NCI-H510A treated with DMSO at 0.1 percent for 48 hours (cell line): ENCODE data around the gene LRWD1.
"Not testable (repeated sequence)": the region's sequence is repeated elsewhere in the genome, so short reads cannot be mapped to it uniquely, and the experiment has no call there.

Experiments used
- DNase-seq: peaks from one replicate; lab custom pipeline; 2025; lab: John Stamatoyannopoulos, UW

Gene LRWD1

DNA sequence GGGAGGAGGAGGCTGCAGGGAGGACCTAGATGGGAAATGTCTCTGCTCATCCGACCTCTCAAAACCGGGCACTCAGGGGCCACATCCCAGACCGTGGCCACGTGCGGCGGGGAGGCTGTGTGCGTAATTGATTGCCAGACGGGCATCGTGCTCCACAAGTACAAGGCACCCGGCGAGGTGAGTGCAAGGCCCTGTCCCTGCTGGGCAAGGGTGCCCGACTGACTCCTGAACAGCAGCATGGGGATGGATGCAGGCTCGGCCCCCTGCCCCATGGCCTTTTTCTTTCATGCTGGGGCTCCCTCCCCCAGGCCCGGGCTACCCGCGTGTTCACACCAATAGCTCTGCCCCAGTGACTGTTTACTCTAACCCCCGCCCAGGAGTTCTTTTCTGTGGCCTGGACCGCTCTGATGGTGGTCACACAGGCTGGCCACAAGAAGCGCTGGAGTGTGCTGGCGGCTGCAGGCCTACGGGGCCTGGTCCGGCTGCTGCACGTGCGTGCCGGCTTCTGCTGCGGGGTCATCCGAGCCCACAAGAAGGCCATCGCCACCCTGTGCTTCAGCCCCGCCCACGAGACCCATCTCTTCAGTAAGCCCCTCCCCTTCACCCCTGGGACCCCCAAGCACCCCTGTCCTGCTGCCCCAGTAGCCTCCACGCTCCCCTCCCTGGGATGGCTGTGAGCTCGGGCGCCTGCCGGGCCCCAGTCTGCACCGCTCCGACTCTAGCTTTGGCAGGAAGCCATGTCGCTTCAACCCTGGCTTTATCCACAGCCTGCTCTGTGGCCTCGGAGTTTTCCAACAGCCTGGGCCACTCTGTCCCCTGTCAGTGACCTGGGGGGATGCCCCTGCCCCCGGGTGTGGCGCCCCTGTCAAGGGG, 3.9 kb downstream of the LRWD1 start:
- no peak for DNase-seq

DNA sequence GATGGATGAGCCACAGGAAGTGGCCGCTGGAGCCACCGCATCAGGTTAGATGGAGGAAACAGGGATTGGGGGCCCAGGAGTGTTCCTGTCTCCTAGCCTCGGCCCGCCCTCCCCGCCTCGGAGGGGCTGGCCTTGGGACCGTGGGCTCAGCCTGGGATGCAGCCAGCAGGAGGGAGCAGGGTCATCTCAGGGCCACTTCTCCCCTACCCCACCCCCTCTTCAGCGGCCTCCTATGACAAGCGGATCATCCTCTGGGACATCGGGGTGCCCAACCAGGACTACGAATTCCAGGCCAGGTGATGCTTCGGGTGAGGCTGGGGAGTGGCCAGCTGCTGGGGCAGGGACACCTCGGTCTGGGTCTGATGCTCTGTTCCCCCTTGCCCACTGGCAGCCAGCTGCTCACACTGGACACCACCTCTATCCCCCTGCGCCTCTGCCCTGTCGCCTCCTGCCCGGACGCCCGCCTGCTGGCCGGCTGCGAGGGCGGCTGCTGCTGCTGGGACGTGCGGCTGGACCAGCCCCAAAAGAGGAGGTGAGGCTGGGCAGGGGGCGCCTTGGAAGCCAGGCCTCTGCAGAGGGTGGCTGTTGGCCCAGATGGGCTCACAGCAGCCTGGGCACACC, 4.7 kb downstream of the LRWD1 start:
- DNase-seq, result no peak

DNA sequence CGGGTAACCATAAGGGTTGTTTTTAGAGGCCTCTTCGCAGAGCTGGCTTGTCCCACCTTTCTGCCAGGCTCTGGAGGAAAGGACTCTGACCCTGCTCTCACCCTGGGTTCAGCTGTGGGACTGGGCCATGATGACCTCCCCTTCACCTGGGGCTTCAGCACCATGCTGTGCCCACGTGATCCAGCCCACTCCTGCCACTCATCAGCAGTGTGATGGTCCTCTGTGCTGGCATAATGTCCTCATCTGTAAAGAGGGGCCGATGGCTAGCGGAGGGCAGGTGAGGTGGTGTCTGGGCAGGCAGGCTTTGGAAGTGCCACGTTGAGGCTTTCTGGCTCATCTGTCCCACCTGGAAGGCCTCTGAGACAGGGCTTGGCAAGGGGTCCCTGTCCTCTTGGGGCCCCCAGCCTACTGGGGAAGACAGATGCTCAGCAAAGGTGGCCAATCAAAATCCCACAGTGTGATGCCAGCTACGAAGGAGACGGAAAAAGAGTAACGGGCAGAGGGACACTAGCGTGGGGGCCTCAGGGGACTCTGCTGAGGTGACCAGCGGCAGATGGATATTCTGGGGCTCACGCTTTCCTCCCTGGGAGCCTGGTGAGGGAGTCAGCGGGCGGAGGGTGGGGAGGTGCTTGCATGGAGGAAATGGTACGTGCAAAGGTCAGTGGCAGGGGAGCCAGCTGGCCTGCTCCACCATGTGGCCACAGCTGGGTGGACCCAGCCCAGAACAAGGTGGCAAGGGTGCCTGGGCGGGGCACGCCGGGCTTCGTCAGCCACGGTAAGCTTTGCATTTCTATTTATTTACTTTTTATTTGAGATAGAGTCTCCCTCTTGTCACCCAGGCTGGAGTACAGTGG, 5.4 kb downstream of the LRWD1 start:
- no peak for DNase-seq

DNA sequence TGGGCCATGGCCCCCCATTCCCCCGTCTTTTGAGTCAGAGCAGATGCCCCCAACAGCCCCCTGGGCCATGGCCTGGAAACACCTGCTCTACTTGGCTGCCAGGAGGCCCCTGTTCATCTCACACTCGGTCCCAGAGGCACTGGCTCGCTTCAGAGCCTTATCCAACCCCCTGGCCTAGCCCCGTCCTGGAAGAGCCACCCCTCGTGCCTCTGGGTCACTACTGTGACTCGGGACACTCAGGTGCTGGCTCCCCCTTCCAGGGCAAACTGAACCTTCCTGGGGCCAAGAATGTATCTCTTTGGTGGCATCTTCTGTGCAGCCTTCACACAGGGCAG, 7.0 kb downstream of the LRWD1 start:
- no peak for DNase-seq

DNA sequence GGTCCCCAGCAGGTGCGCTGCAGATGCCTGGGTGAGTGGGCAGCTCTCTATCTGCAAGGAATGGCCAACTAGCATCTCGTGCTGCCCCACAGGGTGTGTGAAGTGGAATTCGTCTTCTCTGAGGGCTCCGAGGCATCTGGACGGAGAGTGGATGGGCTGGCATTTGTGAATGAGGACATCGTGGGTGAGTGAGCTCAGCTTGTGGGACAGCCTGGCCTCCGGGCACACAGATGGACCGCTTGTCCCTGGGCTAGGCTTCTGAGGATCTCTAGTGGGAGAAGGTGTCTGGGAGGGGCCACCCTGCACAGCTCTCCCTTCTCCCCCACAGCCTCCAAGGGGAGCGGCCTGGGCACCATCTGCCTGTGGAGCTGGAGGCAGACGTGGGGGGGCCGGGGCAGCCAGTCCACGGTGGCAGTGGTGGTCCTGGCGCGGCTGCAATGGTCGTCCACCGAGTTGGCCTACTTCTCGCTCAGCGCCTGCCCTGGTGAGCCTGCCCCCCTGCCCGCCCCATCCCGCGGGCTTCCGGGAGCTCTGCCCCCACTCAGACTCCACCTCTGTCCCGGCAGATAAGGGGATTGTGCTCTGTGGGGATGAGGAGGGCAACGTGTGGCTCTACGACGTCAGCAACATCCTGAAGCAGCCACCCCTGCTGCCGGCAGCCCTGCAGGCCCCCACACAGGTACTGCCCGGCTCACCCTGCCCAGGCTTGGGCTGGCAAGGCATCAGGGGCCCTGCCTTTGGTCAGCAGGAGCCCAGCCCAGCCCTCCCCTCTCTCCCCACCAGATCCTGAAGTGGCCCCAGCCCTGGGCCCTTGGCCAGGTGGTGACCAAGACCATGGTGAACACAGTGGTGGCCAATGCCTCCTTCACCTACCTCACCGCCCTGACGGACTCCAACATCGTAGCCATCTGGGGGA, 7.6 kb downstream of the LRWD1 start:
- no peak for DNase-seq

DNA sequence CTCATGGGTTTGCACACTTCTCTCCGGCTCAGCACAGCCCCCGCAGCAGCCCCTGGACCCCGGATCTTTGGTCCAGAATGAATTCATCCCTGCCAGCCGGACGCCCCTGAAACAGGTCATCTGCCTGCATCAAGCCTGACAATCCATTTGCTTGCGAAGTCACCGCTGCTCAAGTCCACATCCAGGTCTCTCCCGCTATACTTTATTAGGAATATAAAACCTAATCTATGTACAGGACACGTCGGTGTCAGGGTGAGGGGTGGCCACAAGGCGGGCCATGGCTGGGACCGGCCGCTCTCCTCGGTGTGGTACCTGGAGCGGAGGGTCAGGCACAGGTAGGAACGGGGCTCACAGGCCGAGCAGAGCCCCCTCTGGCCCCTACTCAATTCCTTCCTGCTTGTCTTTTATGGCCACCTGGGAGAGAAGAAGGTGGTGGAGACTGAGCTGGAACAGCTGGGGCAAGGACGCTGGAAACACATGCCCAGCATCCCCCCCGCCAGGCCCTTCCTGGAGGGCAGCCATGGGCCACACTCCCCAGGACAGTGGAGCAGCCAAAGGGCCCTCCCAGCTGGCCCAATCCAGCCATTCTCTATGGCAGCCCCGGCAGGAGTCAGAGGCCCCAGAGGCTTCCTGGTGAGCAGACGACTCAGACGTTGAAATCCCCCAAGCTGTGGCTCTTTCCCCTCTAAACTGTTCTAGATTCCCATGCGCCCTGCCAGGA, 8.6 kb downstream of the LRWD1 start:
- no peak for DNase-seq

DNA sequence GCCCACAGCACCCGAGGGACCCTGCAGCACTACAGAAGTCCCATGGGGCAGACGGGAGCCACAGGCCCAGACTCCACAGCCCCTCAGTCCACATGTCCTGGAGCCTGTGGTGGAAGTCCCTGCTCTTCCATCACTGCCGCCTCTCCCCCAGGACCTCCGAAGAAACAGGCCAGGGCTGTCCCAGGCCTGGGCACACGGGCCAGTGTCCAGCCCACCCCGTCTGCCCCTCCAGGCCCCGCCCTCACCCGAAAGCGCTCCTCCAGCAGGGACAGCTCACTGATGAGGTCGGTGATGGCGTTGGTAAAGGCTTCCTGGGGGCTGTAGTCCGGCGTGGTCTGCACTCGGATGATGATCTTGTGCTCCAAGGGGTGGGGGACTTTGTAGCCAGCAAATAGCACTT, 9.3 kb downstream of the LRWD1 start:
- not testable (repeated sequence) for DNase-seq

DNA sequence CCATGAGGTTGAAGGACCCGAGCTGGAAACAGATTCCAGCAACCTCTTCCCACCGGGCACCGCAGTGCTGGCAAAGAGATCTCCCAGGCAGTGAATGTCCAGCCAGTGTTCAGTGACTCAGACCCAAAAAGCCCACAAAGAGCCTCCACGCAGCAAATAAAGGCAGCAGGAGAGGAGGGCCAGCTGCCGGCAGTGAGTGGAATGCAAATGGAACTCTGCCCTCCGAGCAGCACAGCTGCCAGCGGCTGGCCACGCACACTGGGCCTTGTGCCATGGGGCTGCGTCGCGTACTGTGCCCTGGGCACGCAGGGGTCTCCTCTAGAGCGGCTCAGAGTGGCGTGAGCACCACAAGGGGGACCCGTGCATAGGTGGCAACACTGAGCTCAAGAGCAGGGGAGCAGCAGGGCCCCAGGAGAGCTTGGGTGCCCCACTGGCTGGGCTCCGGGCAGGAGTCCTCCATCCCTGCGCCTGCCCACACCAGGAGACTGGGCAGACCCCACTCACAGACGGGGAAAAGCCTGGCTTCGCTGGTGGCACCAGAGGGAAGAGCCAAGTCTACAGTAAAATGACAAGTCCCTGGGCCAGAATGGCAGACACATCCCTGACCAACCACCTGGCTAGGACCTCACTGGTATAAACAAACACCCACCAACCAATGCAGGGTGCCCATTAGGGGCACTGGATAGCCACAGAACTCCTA, 10.1 kb downstream of the LRWD1 start:
- DNase-seq, result not testable (repeated sequence)

DNA sequence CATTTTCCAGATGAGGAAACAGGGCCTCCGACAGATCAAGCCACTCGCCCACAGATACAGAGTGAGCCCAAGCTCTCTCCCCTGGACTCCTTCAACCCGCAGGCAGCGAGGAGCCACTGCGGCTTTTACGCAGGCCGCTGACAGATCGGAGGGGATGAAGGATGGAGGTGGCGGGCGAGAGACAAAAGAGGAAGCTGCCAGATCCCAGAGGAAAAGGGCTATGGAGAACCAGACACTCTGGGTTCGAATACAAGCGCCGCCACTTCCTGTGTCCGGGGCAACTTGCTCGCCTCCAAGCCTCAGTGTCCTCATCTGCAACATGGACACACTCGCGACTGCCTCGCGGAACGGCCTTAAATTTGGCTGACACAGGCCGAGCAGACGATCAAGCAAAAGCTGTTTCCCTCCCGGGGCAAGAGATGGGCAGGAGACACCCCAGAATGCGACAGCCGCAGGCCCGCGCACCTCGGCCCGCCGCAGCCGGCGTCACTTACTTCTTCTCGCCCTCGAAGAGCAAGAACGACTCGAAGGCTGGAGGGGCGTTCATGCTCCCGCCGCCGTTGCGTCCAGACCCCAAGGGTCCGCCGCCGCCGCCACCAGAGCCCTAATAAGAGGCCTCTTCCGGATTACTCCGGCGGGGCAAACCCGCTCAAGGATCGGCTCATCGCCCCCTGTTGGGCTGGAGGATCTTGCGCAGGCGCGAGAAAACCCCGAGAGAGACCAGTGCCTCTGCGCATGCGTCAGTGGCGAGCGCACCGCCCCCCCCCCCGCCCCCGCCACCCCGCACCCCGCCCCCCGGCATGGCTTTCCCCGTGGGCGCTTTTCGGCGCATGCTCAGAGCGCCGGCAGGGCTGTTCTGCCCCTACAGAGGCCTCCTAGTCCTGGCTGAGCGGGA, 13.8 kb downstream of the LRWD1 start, which contains the start of gene POLR2J:
POLR2J (minus strand) TSS at position 609 of the 895 bp plus-strand sequence; CDS start at position 547, 62 bp downstream.
- DNase-seq, result not testable (repeated sequence)

DNA sequence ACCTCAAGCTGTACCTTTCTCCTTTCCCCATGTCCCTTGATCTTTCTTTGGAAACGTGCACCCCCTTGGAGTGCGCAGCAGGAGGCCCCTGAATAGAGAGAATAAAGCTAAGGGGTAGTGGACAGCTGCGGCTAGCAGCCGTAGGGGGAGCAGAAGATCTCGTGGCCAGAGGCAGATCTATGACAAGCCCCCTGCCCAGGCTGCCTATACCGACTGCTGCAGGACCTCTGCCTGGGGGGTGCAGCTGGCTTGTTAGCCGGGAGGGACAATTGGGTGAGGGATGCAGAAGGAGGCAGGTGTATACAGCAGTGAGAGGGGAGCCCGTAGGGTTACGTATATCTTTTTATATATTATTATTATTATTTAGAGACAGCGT, 14.4 kb downstream of the LRWD1 start:
- DNase-seq, result not testable (repeated sequence)

DNA sequence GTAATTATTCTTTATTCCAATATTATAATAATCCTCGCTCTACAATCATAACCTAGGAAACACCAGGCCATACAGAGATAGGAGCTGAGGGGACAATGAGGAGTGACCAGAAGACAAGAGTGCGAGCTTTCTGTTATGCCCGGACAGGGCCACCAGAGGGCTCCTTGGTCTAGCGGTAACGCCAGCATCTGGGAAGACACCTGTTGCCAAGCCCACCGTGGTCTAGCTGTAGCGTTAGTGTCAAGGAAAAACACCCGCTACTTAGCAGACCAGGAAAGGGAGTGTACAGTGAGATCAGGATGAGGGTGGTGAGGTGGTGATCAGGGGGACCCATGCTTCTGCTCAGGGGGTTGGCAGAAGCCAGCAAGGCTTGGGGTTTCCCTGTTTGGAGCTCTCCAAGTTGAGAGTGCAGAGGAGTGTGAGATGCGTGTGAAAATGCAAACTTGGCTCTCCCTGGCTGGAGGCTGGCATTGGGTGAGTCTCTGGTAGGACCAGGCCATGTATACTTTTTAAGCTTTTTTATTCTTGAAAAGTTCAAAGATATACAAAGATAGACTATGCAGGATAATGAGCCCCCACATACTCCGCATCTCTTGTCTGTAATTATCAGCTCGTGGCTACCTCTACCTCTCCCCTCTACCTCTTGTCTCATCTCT, 15.3 kb downstream of the LRWD1 start:
- not testable (repeated sequence) for DNase-seq

DNA sequence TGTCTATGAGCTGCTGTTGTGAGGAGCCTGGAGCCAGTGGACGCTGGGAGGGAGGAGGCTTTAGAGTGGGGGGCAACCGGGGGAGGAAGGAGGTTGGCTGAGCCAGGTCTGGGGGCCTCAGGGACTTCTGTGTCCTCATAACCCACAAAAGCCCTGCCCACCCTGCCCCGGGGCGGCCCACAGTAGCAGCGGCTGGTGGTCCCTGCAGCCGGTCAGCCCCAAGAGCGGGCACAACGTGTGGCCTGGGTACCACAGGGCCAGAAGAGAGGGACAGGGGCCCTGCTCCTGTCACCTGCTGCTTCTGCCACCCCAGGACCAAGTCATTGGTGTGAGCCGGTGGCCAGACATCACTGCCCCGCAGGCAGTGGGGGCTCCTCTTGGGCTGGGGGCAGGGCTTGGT, 17.2 kb downstream of the LRWD1 start:
- DNase-seq, result not testable (repeated sequence)

DNA sequence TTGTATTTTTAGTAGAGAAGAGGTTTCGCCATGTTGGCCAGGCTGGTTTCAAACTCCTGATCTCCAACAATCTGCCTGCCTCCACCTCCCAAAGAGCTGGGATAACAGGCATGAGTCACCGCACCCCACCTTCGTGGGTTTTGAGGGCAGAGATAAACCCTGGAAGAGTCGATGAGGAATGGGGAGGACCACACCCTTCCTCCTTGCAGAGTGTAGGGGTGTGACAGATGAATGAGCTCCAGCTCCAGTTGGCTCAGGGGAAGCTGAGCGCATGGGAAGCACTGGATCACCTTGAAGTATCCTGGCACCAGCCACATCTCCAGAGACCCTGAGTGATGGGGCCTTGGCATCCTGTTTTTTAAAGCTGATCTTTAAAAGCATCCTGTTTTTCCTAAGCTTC, 19.5 kb downstream of the LRWD1 start:
- not testable (repeated sequence) for DNase-seq

DNA sequence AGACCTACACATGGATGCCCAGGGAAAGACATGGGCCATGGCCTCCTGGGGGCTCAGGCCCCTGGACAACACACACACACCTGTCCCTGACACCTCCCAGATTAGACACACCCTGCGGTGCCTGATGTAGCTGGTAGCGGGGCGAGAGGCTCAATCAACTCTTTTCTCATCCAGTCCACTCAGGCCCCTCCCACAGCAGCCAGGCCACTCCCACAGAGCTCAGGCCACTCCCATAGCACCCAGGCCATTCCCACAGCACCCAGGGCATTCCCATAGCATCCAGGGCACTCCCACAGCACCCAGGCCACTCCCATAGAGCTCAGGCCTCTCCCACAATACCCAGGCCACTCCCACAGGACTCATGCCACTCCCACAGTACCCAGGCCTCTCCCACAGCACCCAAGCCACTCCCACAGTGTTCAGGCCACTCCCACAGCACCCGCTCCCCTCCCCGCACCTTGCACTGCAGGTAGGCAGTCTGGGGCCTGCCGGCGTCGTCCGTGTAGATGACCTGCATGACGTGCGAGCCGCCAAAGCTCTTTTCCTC, 25.8 kb downstream of the LRWD1 start:
- DNase-seq, result not testable (repeated sequence)

DNA sequence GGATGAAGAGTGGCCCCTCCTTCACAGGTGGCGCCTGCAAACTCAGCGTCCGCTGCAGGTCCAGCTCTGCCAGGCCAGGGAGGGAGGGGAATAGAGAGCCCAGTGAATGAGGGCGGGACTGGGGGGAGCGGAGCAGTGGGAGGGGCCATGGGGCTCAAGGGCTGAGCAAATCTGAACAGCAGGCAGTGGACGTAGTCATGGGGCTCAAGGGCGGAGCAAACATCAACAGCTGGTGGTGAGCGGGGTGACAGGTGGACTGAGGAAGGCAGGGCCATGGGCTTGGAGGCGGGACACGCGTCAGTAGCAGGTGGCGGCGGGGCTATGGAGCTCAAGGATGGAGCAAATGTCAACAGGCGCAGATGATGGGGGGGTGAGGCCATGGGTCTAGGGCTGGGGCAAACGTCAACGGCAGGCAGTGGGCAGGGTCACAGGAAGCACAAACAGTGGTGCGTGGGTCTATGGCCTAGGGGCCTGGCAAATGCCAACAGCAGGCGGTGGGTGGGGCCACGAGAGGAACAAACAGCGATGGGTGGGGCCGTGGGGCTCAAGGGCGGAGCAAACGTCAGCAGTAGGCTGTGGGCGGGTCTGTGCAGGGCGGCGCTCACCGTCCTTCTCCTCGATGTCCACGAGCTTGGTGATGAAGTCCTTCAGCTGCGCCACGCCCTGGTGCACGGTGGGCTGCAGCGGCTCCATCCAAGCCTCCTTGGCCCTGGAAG, 28.6 kb downstream of the LRWD1 start:
- DNase-seq, result not testable (repeated sequence)

DNA sequence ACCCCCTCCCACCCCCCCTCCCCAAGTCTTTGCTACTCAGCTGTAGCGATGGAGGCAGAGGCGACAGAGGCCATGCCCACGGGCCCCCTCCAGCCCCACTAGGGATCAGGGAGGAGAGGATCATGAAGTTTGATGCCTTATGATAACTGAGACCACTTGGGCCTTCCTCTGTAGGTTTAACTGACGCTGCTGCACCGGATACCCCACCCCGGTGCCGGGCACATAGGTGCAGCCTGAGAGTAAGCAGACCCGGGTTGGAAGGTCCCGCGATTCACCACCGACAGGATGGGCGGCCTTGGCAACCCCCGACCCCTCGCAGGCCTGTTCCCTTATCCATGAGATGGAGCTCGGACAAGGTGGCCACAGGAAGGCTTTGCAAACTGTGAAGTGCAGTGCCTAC, 29.2 kb downstream of the LRWD1 start:
- DNase-seq, result not testable (repeated sequence)

DNA sequence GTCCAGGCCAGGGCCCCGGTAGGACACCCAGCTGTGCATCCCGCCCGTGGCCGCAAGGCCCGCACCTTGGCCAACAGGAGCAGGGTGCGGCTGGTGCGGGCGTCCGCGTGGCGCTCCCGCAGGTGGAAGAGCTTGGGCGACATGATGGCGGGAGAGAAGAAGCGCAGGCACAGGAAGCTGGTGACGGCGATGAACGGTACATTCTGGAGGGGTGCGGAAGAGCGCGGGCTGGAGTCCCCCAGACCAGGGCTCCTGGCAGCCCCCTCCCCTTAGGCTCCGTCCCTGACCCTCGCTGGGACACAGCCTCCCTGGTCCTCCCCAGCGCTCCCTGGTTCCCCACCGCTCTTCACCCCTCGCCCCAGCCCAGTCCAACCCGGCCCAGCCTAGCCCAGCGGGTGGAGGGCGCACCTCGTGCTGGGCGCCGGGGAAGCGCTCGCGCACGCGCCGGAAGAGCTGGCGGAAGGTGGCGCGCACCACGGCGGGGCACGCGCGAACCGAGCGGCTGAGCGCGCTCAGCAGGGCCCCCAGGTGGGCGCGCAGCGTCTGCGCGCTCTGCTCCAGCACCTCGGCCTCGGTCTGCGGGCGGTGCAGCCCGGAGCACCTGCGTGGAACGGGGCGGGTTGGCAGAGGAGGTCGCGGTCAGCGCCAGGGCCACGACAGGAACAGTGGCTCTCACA, 29.8 kb downstream of the LRWD1 start:
- DNase-seq, result not testable (repeated sequence)
